ENCODE measurements around the gene DDX1.
"Not testable (repeated sequence)": the region's sequence is repeated elsewhere in the genome, so short reads cannot be mapped to it uniquely, and the experiment has no call there.

The DDX1 gene

GRCh38 chr2:15610430-15610952 lies 18.8 kb downstream of the DDX1 start:
- Mint-ChIP-seq H3K27ac (no peak overlapping the region), H3K27me3 (no peaks in the 10 kb centered on the region), H3K4me1 (peaks cover 7% of the 10 kb centered on the region), H3K36me3 (peaks cover 41% of the 10 kb centered on the region), H3K9me3 (no peaks in the 10 kb centered on the region), H3K4me3 (no peak overlapping the region)
- DNase-seq: no peak
- CTCF ChIA-PET: interaction anchor here (0.8 kb wide), 1 partner anchor 25 kb away, joined by 4 read pairs; no protein-coding TSS in a partner anchor

GRCh38 chr2:15612101-15612500 lies 20.4 kb downstream of the DDX1 start:
- DNase-seq, H3K4me3 Mint-ChIP-seq, H3K4me1 Mint-ChIP-seq, H3K9me3 Mint-ChIP-seq, H3K27me3 Mint-ChIP-seq, H3K27ac Mint-ChIP-seq, CTCF ChIA-PET: not testable (repeated sequence)
- H3K36me3 Mint-ChIP-seq: peaks cover 33% of the 10 kb centered on the region

GRCh38 chr2:15613736-15614429 lies 22.2 kb downstream of the DDX1 start:
- H3K27me3 Mint-ChIP-seq: no peaks in the 10 kb centered on the region
- H3K9me3 Mint-ChIP-seq: no peaks in the 10 kb centered on the region
- peaks cover 7% of the 10 kb centered on the region for H3K4me1 Mint-ChIP-seq
- H3K27ac Mint-ChIP-seq: no peak overlapping the region
- DNase-seq: no peak
- no peak overlapping the region for H3K4me3 Mint-ChIP-seq
- peaks cover 23% of the 10 kb centered on the region for H3K36me3 Mint-ChIP-seq
- CTCF ChIA-PET: no interaction called here

GRCh38 chr2:15614545-15615300 lies 23.1 kb downstream of the DDX1 start:
- Mint-ChIP-seq H3K36me3 (peaks cover 25% of the 10 kb centered on the region), H3K4me3 (no peak overlapping the region), H3K9me3 (no peaks in the 10 kb centered on the region), H3K27me3 (no peaks in the 10 kb centered on the region), H3K27ac (peak overlapping the region; percentile 58), H3K4me1 (peaks cover 7% of the 10 kb centered on the region)
- no peak for DNase-seq
- CTCF ChIA-PET: no interaction called here

- H3K36me3 Mint-ChIP-seq: peaks cover 22% of the 10 kb centered on the region
- CTCF ChIA-PET: no interaction called here
- DNase-seq: no peak
- peaks cover 7% of the 10 kb centered on the region for H3K4me1 Mint-ChIP-seq
- peak overlapping the region; percentile 58 for H3K27ac Mint-ChIP-seq
- no peak overlapping the region for H3K4me3 Mint-ChIP-seq
- no peaks in the 10 kb centered on the region for H3K27me3 Mint-ChIP-seq
- no peaks in the 10 kb centered on the region for H3K9me3 Mint-ChIP-seq
Observed at GRCh38 chr2:15615301-15615920, 23.7 kb downstream of the DDX1 start.

GRCh38 chr2:15616429-15616828 lies 24.8 kb downstream of the DDX1 start:
- Mint-ChIP-seq H3K27ac (no peak overlapping the region), H3K27me3 (no peaks in the 10 kb centered on the region), H3K4me3 (no peak overlapping the region), H3K4me1 (peaks cover 7% of the 10 kb centered on the region), H3K36me3 (peaks cover 23% of the 10 kb centered on the region), H3K9me3 (no peaks in the 10 kb centered on the region)
- CTCF ChIA-PET: no interaction called here
- no peak for DNase-seq

- Mint-ChIP-seq H3K27me3 (no peaks in the 10 kb centered on the region), H3K9me3 (no peaks in the 10 kb centered on the region), H3K4me3 (no peak overlapping the region), H3K36me3 (peaks cover 23% of the 10 kb centered on the region), H3K4me1 (peaks cover 7% of the 10 kb centered on the region), H3K27ac (no peak overlapping the region)
- CTCF ChIA-PET: interaction anchor here (1.1 kb wide), 1 partner anchor 40 kb away, joined by 3 read pairs; no protein-coding TSS in a partner anchor
- DNase-seq: no peak
Observed at GRCh38 chr2:15616850-15617777, 25.4 kb downstream of the DDX1 start.

- no peaks in the 10 kb centered on the region for H3K27me3 Mint-ChIP-seq
- CTCF ChIA-PET: interaction anchor here (1.1 kb wide), 1 partner anchor 41 kb away, joined by 3 read pairs; no protein-coding TSS in a partner anchor
- no peak for DNase-seq
- no peak overlapping the region for H3K27ac Mint-ChIP-seq
- H3K9me3 Mint-ChIP-seq: no peaks in the 10 kb centered on the region
- H3K4me1 Mint-ChIP-seq: peaks cover 7% of the 10 kb centered on the region
- H3K4me3 Mint-ChIP-seq: no peak overlapping the region
- peaks cover 29% of the 10 kb centered on the region for H3K36me3 Mint-ChIP-seq
Observed at GRCh38 chr2:15617778-15618448, 26.2 kb downstream of the DDX1 start.

- H3K36me3 Mint-ChIP-seq: peaks cover 28% of the 10 kb centered on the region
- H3K4me3 Mint-ChIP-seq: no peak overlapping the region
- H3K27me3 Mint-ChIP-seq: no peaks in the 10 kb centered on the region
- H3K4me1 Mint-ChIP-seq: peaks cover 7% of the 10 kb centered on the region
- H3K9me3 Mint-ChIP-seq: no peaks in the 10 kb centered on the region
- no peak for DNase-seq
- CTCF ChIA-PET: no interaction called here
- H3K27ac Mint-ChIP-seq: no peak overlapping the region
Observed at GRCh38 chr2:15618449-15618855, 26.8 kb downstream of the DDX1 start.

- Mint-ChIP-seq H3K9me3 (peaks cover 2% of the 10 kb centered on the region), H3K27ac (no peak overlapping the region), H3K36me3 (peaks cover 32% of the 10 kb centered on the region), H3K27me3 (no peaks in the 10 kb centered on the region), H3K4me1 (peaks cover 7% of the 10 kb centered on the region), H3K4me3 (no peak overlapping the region)
- DNase-seq: no peak
- CTCF ChIA-PET: no interaction called here
Observed at GRCh38 chr2:15619076-15619475, 27.4 kb downstream of the DDX1 start.

- no peak for DNase-seq
- H3K27me3 Mint-ChIP-seq: no peaks in the 10 kb centered on the region
- H3K4me3 Mint-ChIP-seq: no peak overlapping the region
- peaks cover 2% of the 10 kb centered on the region for H3K9me3 Mint-ChIP-seq
- CTCF ChIA-PET: no interaction called here
- no peak overlapping the region for H3K27ac Mint-ChIP-seq
- peaks cover 7% of the 10 kb centered on the region for H3K4me1 Mint-ChIP-seq
- H3K36me3 Mint-ChIP-seq: peaks cover 36% of the 10 kb centered on the region
Observed at GRCh38 chr2:15619510-15619909, 27.8 kb downstream of the DDX1 start.

GRCh38 chr2:15619938-15620337 lies 28.3 kb downstream of the DDX1 start:
- Mint-ChIP-seq H3K27ac (no peak overlapping the region), H3K36me3 (peaks cover 39% of the 10 kb centered on the region), H3K4me1 (peaks cover 5% of the 10 kb centered on the region), H3K4me3 (no peak overlapping the region), H3K27me3 (no peaks in the 10 kb centered on the region), H3K9me3 (peaks cover 2% of the 10 kb centered on the region)
- DNase-seq: no peak
- CTCF ChIA-PET: no interaction called here

GRCh38 chr2:15620340-15620739 lies 28.7 kb downstream of the DDX1 start:
- H3K4me3 Mint-ChIP-seq: no peak overlapping the region
- no peaks in the 10 kb centered on the region for H3K27me3 Mint-ChIP-seq
- H3K9me3 Mint-ChIP-seq: peaks cover 2% of the 10 kb centered on the region
- H3K27ac Mint-ChIP-seq: no peak overlapping the region
- DNase-seq: no peak
- CTCF ChIA-PET: no interaction called here
- H3K36me3 Mint-ChIP-seq: peaks cover 36% of the 10 kb centered on the region
- H3K4me1 Mint-ChIP-seq: peaks cover 1% of the 10 kb centered on the region

All from activated naive CD4-positive, alpha-beta T cell treated with anti-CD3 and anti-CD28 coated beads, Interleukin-2, amount 10 ng/mL, durations not matched to agents 7 days and 5 days (primary cell).